ENCODE results near the gene USP32.
"Not testable (repeated sequence)": the region's sequence is repeated elsewhere in the genome, so short reads cannot be mapped to it uniquely, and the experiment has no call there.

The USP32 gene

DNA sequence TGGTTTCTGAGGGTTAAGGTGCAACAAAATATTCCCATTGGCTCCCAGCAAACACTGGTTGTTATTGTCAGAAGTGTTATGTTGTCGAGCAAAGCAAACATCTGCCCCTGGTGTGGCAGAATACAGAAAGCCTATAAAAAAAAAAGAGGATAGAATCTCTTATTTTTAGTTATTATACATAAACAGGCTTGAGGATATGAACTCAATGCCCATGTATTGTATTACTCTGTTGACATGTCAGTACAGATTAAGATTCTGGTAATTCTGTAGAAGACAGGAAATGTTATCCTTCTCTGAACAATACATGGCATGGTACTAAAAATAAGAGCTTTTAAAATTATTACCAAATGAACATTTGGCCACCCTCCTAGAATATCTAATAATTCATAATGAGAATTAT is 168.5 kb downstream of the USP32 start:
- no peak for DNase-seq

DNA sequence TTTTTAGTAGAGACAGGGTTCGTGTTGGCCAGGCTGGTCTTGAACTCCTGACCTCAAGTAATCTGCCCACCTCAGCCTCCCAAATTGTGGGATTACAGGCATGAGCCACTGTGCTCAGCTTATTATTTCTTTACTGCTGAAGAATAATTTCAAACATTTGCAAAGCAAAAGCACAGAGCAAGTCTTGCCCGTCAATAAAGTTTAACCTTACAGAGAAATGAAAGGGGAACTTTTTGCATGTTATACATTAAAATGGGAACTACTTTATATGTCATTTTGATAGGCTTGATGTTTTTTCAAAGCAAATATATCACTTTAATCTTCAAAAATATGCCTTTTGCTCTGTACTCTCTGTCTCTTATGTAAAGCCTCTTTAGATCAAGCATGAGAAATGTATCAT is 173.2 kb downstream of the USP32 start:
- not testable (repeated sequence) for DNase-seq

DNA sequence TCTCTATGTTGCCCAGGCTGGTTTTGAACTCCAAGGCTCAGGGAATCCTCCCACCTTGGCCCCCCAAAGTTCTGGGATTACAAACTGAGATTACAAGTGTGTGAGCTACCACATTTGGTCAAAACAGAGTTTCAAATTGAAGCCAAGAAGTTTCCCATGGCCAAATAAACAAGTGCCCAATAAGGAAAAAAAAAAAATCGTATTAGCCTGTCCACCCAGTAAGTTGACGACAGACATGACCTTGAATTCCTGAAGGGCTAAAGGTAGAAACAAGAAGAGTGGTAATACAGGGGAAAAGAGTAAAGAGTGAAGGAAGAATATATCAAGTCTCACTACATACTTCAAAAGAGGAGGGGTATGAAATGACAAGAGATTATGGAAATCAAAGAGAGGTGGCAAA is 176.0 kb downstream of the USP32 start:
- not testable (repeated sequence) for DNase-seq

DNA sequence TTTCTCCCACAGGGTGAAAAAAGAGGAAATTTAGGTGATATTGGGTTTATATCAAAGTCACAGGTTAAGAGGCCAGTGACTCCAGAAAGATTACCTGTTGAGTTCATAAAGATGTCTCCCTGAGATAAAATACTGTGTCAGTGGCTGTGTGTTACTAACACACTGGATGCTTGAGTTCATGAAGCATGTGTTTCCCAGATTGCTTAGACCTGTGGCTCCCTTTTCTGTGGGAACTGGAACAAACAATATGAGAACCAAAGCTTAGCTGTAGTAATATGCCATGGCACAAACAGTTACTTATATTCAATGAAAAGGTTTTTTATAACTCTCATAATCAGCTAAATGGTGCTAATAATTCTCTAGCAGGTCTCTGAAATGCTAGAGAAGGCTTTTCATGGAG is 180.7 kb downstream of the USP32 start:
- not testable (repeated sequence) for DNase-seq

DNA sequence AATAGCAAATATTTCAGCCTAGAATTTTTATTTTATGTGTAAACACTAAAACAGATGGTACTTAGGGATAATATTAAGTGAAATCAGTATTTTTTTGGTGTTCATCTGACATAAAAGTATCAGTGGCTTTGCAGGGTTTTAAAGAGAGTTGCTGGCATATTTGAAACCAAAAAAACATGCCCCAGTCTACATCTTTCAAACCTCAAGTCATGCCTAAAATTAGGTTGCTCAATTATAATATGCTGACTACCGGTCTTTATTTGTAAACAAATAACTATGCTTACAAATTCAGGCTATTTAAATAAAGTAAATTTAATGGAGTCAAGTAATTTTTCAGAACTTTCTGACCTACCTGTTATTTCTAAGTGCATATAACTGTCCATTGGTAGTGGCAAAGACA is 183.6 kb downstream of the USP32 start:
- DNase-seq, result not testable (repeated sequence)

DNA sequence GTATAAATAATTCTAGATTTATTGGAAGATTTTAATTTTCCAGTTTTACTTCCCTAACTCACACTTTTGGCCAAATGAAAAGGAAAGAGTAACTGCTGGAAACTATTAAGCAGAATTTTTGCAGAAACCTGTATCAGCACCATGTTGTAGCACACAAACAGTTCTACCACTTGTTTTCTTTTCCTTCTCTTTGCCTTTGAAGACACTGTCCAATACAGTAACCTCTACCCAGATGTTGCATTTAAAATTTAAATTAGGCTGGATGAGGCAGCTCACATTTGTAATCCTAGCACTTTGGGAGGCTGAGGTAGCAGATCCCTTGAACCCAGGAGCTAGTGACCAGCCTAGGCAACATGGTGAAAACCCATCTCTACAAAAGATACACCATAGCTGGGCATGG is 186.2 kb downstream of the USP32 start:
- not testable (repeated sequence) for DNase-seq

- not testable (repeated sequence) for DNase-seq
Measured at GRCh38 chr17:60198630-60199029, 193.3 kb downstream of the USP32 start.

DNA sequence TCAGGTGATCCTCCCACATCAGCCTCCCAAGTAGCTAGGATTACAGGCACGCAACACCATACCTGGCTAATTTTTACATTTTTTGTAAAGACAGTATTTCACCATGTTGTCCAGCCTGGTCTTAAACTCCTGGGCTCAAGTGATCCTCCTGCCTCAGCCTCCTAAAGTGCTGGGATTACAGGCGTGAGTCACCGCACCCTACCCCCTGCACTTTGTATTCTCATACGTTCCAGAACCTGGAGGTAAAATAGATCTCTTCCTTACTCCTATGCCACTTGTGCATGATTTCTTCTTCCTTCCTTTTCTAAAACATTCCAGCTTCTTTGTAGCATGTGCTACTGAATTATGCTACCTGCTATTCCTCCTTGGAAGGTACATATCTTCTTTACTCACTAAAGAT is 197.8 kb downstream of the USP32 start:
- not testable (repeated sequence) for DNase-seq

- DNase-seq, result no peak
Measured at GRCh38 chr17:60193482-60193881, 198.5 kb downstream of the USP32 start.

DNA sequence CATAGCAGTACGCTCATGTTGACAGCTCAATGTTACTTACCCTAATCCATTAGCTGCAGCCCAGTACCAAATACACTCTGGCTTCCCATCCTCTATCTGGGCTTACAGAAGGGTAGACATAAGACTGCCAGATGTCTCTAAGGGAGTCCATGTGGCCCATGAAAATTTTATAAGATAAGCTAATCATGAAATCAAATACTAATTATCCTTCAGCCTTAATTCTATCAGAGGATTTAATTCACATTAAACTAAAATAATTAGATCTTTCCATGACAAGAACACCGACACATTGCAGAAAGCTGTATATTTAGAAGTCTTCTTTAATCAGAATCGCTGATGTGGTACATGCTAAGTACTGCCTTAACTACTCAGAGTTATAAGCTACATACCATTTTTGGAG is 198.9 kb downstream of the USP32 start:
- not testable (repeated sequence) for DNase-seq

- not testable (repeated sequence) for DNase-seq
Measured at GRCh38 chr17:60190032-60190431, 201.9 kb downstream of the USP32 start.

- no peak for DNase-seq
Measured at GRCh38 chr17:60188759-60189158, 203.2 kb downstream of the USP32 start.

DNA sequence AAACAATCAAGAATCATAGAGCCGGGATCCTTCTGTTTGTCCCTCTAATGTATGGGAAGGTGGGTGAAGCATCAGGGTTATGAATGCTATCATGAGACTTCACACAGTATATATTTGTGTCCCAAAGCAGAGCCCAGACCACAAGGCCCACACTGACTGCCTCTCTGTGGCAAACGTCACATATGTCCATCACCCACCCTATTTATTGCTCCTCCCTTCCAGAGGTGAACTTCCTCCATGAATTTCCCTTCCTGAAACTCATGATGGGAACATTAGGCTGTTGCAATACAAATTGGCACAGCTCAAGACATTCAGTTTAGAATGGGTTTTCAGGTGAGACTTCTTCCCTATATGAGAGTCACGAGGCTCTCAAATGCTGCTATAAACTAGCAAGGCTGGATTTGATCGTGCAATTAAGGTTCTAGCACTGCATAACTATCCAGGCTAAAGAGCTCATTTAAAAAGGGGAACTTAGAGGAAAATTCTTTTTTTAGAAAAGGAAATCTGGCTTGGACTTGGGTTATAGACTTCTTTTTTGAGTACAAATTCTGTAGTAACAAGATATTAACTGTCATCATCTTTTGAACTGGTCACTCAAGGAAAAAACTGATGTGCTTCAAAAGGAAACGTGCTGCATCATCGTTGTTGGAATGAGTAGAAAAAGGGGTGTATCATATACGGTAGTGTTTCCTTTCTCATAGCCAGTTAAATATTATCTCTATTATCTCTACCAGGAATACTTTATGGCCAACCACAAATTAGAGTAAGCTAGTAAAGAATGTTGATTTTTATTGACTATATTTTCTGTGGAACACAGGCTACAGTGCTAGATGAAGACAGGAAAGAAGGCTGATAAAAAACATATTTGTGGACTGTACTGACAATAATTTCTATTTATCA is 204.8 kb downstream of the USP32 start:
- not testable (repeated sequence) for DNase-seq

- DNase-seq, result not testable (repeated sequence)
Measured at GRCh38 chr17:60186372-60186771, 205.6 kb downstream of the USP32 start.

- not testable (repeated sequence) for DNase-seq
Measured at GRCh38 chr17:60180380-60180779, 211.6 kb downstream of the USP32 start.

GRCh38 chr17:60178180-60178579 is 213.8 kb downstream of the USP32 start:
- peak; percentile 53 for DNase-seq

DNA sequence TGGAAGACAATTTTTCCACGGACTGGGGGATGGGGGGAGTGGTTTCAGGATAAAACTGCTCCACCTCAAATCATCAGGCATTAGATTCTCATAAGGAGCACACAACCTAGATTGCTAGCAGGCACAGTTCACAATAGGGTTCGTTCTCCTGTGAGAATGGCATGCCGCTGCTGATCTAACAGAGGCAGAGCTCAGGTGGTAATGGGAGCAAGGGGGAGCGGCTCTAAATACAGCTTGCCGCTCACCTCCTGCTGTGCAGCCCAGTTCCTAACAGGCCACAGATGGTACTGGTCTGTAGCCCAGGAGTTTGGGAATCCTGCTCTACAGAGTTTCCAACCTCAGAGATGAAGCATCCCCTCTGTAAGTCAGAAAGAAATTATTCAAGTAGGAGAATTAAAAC is 215.2 kb downstream of the USP32 start:
- DNase-seq, result not testable (repeated sequence)

DNA sequence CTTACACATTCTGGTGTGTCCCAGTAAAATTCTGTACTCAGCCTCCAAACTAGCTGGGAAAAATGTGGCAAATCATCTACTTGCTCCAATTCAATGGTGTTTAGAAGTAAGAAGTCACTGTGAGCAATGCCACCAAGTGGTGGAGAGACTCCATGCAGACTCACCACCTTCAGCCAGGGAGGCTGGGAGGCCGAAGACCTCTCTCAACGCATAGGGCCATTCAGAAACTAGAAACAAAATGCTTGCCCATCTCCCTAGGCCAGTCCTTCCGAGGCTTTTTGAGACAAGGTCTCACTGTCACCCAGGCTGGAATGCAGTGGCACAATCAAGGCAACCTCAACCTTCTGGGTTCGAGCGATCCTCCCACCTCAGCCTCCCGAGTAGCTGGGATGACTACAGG is 217.2 kb downstream of the USP32 start:
- peak; percentile 32 for DNase-seq

DNA sequence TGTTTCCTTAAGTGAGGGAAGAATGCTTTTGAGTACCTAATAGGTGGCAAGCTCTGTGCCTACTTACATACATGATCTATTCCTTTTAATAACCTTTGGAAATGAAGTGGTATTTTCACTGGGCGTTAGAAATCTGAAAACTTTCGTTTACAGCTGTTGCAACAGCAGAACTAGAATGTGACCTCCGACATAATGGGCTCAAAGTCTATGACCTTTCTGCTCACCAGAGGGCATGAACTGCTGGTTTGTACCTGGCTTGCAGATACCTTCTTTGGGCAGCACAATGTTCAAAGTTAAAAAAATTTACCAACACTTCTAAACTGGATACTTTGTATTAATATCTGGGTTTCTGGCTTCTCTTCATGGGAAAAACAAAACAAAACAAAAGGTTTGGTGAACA is 217.9 kb downstream of the USP32 start:
- DNase-seq, result no peak

DNA sequence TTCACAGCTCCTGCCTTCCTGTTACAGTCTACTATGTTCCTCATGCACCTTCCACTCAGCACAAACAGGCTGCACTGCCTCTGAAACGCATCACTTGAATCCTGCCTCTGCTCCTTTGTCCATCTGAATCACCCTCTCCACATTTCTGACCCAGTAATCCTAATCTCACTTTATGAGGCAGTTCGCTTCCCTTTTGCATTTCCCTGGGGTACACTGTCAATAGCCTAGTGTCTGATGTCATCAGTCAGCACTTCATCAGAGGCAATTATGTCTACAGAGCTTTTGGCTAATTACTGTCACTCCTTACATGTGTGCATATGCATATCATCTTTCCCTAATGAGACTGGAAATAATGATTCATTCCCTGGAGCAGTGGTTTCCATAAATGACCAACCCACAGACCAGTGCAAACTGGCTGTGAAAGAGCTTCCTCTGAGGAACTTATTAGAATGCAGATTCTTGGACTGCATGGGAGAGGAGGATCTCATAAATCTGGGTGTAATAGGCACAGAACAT is 218.6 kb downstream of the USP32 start:
- no peak for DNase-seq

DNA sequence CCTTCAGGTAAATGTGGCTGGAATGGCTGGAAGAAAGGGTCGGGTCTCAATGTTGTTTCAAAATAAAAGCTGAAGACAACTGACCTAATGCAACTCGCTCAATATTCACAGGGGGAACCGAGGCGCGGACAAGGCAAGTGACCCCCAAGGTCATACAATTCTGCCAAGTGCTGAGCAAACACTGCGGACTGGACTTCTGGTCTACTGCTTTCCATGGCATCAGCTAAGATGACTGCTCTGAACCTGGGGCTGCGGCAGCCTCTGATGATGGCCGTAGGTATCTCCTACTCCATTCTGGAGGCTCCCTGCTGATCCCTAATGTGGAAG is 220.2 kb downstream of the USP32 start:
- no peak for DNase-seq

GRCh38 chr17:60170835-60171752 is 220.8 kb downstream of the USP32 start:
- peak; percentile 75 for DNase-seq
